Measurements from ENCODE around the gene TOP2A. TPM values are rescaled to one million over a fixed set of nuclear protein-coding genes. Genes with fewer than 3 reads are reported as not detected.

TOP2A gene
- total and polyA plus RNA-seq, 11 donors, result 0.11 to 28.9 (median 1.2) TPM

DNA sequence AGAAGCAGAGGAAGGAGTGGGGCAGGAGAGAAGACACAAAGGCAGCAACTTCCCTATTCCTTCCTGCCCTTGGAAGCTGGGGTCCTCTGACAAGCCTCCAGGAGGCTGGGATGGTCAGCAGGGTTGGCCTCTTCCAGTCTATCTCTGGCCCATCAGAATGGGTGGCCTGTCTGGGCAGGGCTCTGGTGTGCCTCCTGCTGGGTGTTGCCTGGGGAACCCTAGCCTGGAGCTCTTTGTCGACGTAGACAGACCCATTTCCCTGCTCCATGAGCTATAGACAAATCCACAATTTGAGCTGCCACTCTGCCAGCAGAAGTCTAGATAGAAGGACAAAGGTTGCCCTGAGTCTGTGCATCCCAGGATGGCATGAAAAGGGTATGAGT is 36.9 kb upstream of the TOP2A start:
- H3K27ac ChIP-seq, result peak overlapping the region in 2 of 12 donors; percentile 0 to 97
- no peak for TF ChIP-seq POLR2A (IDR thresholded peaks at IDR 0.05)
- TF ChIP-seq, protein P1, sequence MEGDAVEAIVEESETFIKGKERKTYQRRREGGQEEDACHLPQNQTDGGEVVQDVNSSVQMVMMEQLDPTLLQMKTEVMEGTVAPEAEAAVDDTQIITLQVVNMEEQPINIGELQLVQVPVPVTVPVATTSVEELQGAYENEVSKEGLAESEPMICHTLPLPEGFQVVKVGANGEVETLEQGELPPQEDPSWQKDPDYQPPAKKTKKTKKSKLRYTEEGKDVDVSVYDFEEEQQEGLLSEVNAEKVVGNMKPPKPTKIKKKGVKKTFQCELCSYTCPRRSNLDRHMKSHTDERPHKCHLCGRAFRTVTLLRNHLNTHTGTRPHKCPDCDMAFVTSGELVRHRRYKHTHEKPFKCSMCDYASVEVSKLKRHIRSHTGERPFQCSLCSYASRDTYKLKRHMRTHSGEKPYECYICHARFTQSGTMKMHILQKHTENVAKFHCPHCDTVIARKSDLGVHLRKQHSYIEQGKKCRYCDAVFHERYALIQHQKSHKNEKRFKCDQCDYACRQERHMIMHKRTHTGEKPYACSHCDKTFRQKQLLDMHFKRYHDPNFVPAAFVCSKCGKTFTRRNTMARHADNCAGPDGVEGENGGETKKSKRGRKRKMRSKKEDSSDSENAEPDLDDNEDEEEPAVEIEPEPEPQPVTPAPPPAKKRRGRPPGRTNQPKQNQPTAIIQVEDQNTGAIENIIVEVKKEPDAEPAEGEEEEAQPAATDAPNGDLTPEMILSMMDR (IDR thresholded peaks at IDR 0.05), result no peak
- no peak overlapping the region for H3K4me3 ChIP-seq
- no peaks in the 10 kb centered on the region for H3K27me3 ChIP-seq
- peak in 2 of 5 donors; percentile 12 to 20 for DNase-seq
- no peaks in the 10 kb centered on the region for H3K9me3 ChIP-seq
- intact Hi-C loops (cut with DNase I), result no loop called here
- H3K4me1 ChIP-seq, result peaks cover 14 to 89% (median 63%) of the 10 kb centered on the region in 12 donors
- peaks cover 0 to 72% (median 48%) of the 10 kb centered on the region in 9 donors for H3K36me3 ChIP-seq
- 65 to 91% (median 85%) methylated on average over 2 of the region's 2 CpGs; no CpG with 5 or more reads in 1 of the 4 donors for WGBS, 4 donors
- no peak for ATAC-seq

DNA sequence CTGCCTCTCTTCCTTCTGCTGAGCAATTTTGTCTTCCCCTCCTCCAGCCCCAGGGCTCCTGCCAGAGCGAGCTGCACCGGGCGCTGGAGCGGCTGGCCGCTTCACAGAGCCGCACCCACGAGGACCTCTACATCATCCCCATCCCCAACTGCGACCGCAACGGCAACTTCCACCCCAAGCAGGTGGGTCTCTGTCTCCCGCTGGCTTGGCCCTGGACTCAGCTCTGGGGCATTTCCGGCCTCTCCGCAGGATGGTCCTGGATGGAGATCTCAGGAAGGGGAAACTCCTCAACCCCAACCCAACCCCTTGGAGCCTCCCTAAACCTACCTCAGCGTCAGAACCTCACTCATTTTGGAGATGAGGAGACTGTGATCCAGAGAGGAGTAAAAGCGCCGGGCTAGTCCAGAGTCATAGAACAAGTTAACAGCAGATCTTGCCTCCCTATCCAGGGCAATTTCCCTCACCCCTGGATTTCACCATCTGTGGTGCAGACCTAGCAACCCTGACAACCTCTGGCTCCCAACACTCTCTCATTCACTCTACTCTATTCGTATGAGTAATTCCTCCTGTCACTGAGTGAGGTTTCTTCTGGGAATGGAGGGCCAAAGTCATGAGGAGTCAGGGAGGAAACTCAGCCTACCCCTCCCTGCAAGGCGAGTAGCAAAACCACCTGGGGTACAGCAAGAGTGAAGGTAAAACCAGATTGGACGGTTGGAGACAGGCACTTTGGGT is 36.4 kb upstream of the TOP2A start:
- Histone ChIP-seq H3K9me3 (no peaks in the 10 kb centered on the region), H3K4me3 (no peak overlapping the region), H3K27me3 (no peaks in the 10 kb centered on the region), H3K4me1 (peaks cover 18 to 93% (median 65%) of the 10 kb centered on the region in 12 donors), H3K27ac (peak overlapping the region in 3 of 12 donors; percentile 0 to 97 (median 70)), H3K36me3 (peaks cover 0 to 72% (median 48%) of the 10 kb centered on the region in 9 donors)
- intact Hi-C loops (cut with DNase I), result no loop called here
- DNase-seq, result peak in 1 of 5 donors; percentile 17
- TF ChIP-seq, protein P1 (IDR thresholded peaks at IDR 0.05), result no peak
- TF ChIP-seq POLR2A (IDR thresholded peaks at IDR 0.05), result no peak
- 83 to 93% (median 89%) methylated on average over 19 of the region's 19 CpGs for WGBS, 4 donors
- no peak for ATAC-seq

DNA sequence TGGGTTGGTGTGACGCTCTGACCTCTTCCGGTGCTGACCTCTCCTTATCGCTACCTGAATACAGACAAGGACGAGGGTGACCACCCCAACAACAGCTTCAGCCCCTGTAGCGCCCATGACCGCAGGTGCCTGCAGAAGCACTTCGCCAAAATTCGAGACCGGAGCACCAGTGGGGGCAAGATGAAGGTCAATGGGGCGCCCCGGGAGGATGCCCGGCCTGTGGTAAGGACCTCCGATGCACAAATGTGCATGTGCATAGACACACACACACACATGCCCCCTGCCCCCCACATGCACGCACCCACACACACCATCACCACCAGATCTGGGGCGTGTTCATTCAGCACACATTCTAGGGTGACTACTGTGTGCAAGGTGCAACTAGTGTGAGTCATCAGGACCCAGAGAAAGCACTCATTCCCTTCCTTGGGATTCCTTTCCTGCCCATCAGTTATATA is 35.3 kb upstream of the TOP2A start:
- H3K27ac ChIP-seq, result peak overlapping the region in 10 of 12 donors; percentile 54 to 97 (median 72)
- no peak overlapping the region for H3K4me3 ChIP-seq
- ATAC-seq, result no peak
- WGBS, 4 donors, result 69 to 88% (median 82%) methylated on average over 12 to 15 of the region's 15 CpGs
- intact Hi-C loops (cut with DNase I), result no loop called here
- DNase-seq, result peak in 1 of 5 donors; percentile 31
- H3K9me3 ChIP-seq, result no peaks in the 10 kb centered on the region
- peaks cover 0 to 63% (median 48%) of the 10 kb centered on the region in 9 donors for H3K36me3 ChIP-seq
- no peak for TF ChIP-seq POLR2A (IDR thresholded peaks at IDR 0.05)
- TF ChIP-seq, protein P1 (IDR thresholded peaks at IDR 0.05), result no peak
- H3K27me3 ChIP-seq, result no peaks in the 10 kb centered on the region
- peaks cover 19 to 93% (median 64%) of the 10 kb centered on the region in 12 donors for H3K4me1 ChIP-seq

DNA sequence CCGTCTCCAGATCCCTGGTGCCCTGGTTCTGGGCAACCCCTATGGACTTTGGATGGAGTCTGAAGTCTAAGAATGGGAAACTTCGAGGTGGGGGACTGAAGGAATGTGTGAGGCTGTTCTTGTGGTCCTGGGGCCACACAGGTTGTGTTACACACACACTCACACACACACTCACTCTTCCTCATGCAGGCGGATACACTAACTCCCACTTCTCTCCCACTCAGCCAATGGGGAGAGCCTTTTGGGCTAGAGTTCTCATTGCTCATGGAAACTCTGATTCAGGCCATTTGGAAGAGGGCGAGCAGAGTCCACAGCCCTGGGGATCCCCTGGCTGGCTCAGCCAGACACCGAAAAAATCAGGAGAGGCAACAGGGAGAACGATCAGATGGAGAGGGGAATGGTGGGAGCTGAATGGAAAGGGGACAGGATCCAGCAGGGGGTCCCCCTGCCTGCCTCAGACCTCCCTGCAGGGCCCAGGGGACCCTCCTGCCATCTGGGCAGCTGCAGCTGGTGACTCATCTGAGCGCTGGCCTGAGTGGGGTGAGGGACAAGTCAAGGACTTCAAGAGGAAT is 34.6 kb upstream of the TOP2A start:
- Histone ChIP-seq H3K27me3 (no peaks in the 10 kb centered on the region), H3K36me3 (peaks cover 0 to 56% (median 46%) of the 10 kb centered on the region in 9 donors), H3K4me1 (peaks cover 15 to 91% (median 65%) of the 10 kb centered on the region in 12 donors), H3K27ac (peak overlapping the region; percentile 19 to 97 (median 70)), H3K9me3 (no peaks in the 10 kb centered on the region), H3K4me3 (no peak overlapping the region)
- no peak for TF ChIP-seq POLR2A (IDR thresholded peaks at IDR 0.05)
- TF ChIP-seq, protein P1 (IDR thresholded peaks at IDR 0.05), result no peak
- DNase-seq (peak in 4 of 5 donors; percentile 57 to 78 (median 64)), ATAC-seq (peak; percentile 40 to 77 (median 68))
- intact Hi-C loops (cut with DNase I), result no loop called here
- 36 to 57% (median 51%) methylated on average over 6 to 7 of the region's 7 CpGs for WGBS, 4 donors
